ENCODE results near the gene HELZ. TPM values are rescaled to one million over a fixed set of nuclear protein-coding genes. Genes with fewer than 3 reads are reported as not detected.
"Not testable (repeated sequence)": the region's sequence is repeated elsewhere in the genome, so short reads cannot be mapped to it uniquely, and the experiment has no call there.

HELZ gene
- total and polyA plus RNA-seq, 4 donors: 5.5 to 175 (median 27.8) TPM

DNA sequence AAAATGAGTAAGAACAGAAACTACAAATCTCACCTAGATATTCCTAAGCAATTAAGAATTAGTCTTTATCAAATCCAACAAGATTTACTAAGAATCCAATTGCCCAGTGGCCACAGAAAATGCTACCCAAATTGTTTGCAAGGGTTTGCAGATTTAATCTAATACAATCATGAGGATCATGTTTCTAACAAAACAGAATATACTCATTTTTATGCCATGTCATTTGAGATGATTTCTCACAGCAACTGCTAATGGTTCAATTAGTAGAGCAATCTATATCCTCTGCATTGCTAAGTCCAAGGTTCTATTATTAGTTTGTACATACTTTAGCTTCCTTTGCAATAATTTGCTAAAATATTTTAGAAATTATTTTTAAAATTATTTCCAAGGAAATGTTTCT lies 41.2 kb downstream of the HELZ start:
- H3K27ac ChIP-seq (ENCODE audit: low read depth in 1 of 2, low read length in 1 of 2): no peak overlapping the region
- TF ChIP-seq, protein P1, sequence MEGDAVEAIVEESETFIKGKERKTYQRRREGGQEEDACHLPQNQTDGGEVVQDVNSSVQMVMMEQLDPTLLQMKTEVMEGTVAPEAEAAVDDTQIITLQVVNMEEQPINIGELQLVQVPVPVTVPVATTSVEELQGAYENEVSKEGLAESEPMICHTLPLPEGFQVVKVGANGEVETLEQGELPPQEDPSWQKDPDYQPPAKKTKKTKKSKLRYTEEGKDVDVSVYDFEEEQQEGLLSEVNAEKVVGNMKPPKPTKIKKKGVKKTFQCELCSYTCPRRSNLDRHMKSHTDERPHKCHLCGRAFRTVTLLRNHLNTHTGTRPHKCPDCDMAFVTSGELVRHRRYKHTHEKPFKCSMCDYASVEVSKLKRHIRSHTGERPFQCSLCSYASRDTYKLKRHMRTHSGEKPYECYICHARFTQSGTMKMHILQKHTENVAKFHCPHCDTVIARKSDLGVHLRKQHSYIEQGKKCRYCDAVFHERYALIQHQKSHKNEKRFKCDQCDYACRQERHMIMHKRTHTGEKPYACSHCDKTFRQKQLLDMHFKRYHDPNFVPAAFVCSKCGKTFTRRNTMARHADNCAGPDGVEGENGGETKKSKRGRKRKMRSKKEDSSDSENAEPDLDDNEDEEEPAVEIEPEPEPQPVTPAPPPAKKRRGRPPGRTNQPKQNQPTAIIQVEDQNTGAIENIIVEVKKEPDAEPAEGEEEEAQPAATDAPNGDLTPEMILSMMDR (IDR thresholded peaks at IDR 0.05; ENCODE audit: control extremely low read depth, extremely low read depth): no peak
- no peak overlapping the region for H3K4me3 ChIP-seq
- ATAC-seq (ENCODE audit: insufficient read depth, low FRiP score) (no peak), DNase-seq (no peak)
- H3K27me3 ChIP-seq (ENCODE audit: control insufficient read depth in 3 of 3, insufficient read depth in 3 of 3, low read length in 2 of 3): no peaks in the 10 kb centered on the region
- peaks cover 5 to 24% (median 16%) of the 10 kb centered on the region in 4 donors for H3K36me3 ChIP-seq (ENCODE audit: control insufficient read depth in 4 of 4, insufficient read depth in 4 of 4, low read length in 4 of 4)
- H3K4me1 ChIP-seq (ENCODE audit: control insufficient read depth in 5 of 5, insufficient read depth in 5 of 5, low read length in 5 of 5): no peaks in the 10 kb centered on the region
- no peaks in the 10 kb centered on the region for H3K9me3 ChIP-seq (ENCODE audit: control insufficient read depth in 4 of 4, insufficient read depth in 3 of 4, low read length in 3 of 4)
- no peak overlapping the region for H3K9ac ChIP-seq (ENCODE audit: insufficient read depth in 1 of 2, low read length in 2 of 2)

DNA sequence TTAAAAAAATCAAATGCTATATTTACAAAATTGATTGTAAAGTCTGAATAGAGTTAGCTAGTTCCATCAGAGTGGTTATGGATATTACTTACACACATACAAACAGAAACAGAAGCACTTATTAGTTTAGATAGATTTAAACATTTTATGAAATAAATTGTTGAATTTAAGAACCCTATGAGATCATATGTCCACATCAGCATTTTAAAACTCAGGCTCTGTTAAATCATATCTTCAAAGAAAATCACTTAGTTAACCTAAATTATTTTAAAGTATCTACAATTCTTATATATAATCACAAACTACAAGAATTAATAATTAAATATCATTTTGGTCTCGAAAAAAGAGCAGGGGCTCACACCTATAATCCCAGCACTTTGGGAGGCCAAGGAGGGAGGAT lies 42.5 kb downstream of the HELZ start:
- H3K27ac ChIP-seq (ENCODE audit: low read depth in 1 of 2, low read length in 1 of 2): no peak overlapping the region
- H3K36me3 ChIP-seq (ENCODE audit: control insufficient read depth in 4 of 4, insufficient read depth in 4 of 4, low read length in 4 of 4): peaks cover 5 to 27% (median 17%) of the 10 kb centered on the region in 4 donors
- no peak overlapping the region for H3K9ac ChIP-seq (ENCODE audit: insufficient read depth in 1 of 2, low read length in 2 of 2)
- no peak overlapping the region for H3K4me3 ChIP-seq
- no peak for ATAC-seq (ENCODE audit: insufficient read depth, low FRiP score)
- H3K4me1 ChIP-seq (ENCODE audit: control insufficient read depth in 5 of 5, insufficient read depth in 5 of 5, low read length in 5 of 5): no peaks in the 10 kb centered on the region
- no peaks in the 10 kb centered on the region for H3K27me3 ChIP-seq (ENCODE audit: control insufficient read depth in 3 of 3, insufficient read depth in 3 of 3, low read length in 2 of 3)
- no peaks in the 10 kb centered on the region for H3K9me3 ChIP-seq (ENCODE audit: control insufficient read depth in 4 of 4, insufficient read depth in 3 of 4, low read length in 3 of 4)
- no peak for DNase-seq
- 96 to 98% methylated on average over 1 of the region's 1 CpG for WGBS, 2 donors
- TF ChIP-seq, protein P1 (IDR thresholded peaks at IDR 0.05; ENCODE audit: control extremely low read depth, extremely low read depth): no peak

DNA sequence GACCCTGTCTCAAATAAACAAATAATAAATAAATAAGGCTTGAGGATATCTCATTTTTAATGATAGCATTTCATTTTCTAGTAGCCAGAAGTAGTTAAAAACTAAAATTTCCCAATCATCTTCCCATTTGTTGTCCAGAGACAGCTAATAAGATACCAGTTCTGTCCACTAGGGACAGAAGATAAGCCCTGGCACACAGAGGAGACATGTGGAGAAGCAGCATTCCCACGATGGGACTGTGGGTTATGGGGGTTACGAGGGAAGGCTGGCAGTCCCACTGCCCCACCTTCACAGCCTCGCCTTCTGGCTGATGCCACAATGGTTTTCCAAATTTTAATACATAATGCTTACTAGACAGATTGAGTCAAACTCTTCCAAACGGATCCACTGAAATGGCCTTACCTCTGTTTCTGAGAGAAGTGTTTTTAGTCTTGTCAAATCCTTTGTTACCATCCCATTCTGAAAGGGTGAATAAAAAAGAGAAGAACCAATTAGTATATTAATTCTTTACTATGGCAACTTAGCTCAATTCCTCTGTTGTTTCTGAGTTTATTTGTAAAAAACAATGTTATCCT lies 44.2 kb downstream of the HELZ start:
- Histone ChIP-seq H3K27me3 (ENCODE audit: control insufficient read depth in 3 of 3, insufficient read depth in 3 of 3, low read length in 2 of 3) (no peaks in the 10 kb centered on the region), H3K36me3 (ENCODE audit: control insufficient read depth in 4 of 4, insufficient read depth in 4 of 4, low read length in 4 of 4) (peaks cover 8 to 38% (median 27%) of the 10 kb centered on the region in 4 donors), H3K4me1 (ENCODE audit: control insufficient read depth in 5 of 5, insufficient read depth in 5 of 5, low read length in 5 of 5) (no peaks in the 10 kb centered on the region), H3K9me3 (ENCODE audit: control insufficient read depth in 4 of 4, insufficient read depth in 3 of 4, low read length in 3 of 4) (no peaks in the 10 kb centered on the region), H3K4me3 (no peak overlapping the region), H3K27ac (ENCODE audit: low read depth in 1 of 2, low read length in 1 of 2) (no peak overlapping the region), H3K9ac (ENCODE audit: insufficient read depth in 1 of 2, low read length in 2 of 2) (no peak overlapping the region)
- WGBS, 2 donors: 91 to 92% methylated on average over 4 of the region's 4 CpGs
- ATAC-seq (ENCODE audit: insufficient read depth, low FRiP score) (peak; percentile 47), DNase-seq (no peak)
- TF ChIP-seq, protein P1 (IDR thresholded peaks at IDR 0.05; ENCODE audit: control extremely low read depth, extremely low read depth): no peak

DNA sequence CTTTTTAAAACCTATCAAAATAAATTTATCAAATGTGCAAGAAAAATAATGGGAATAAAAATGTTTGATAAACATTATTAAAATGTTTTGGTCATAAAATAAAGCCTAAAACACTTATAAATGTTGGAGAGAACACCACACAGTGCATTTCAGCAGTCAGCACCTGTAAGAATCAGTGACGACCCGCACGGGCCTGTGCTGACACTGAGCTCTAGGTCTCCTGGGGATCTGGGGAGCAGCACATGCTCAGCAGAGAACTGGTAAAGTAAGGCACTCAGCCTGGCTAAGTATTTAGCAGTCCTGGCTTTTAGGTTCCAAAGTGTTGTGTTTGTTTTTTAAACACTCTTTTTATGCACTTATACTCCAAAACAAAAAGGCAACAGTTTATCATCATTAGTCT lies 46.9 kb downstream of the HELZ start:
- ATAC-seq (ENCODE audit: insufficient read depth, low FRiP score) (no peak), DNase-seq (no peak)
- no peaks in the 10 kb centered on the region for H3K9me3 ChIP-seq (ENCODE audit: control insufficient read depth in 4 of 4, insufficient read depth in 3 of 4, low read length in 3 of 4)
- H3K36me3 ChIP-seq (ENCODE audit: control insufficient read depth in 4 of 4, insufficient read depth in 4 of 4, low read length in 4 of 4): peaks cover 8 to 34% (median 25%) of the 10 kb centered on the region in 4 donors
- H3K4me3 ChIP-seq: no peak overlapping the region
- no peaks in the 10 kb centered on the region for H3K27me3 ChIP-seq (ENCODE audit: control insufficient read depth in 3 of 3, insufficient read depth in 3 of 3, low read length in 2 of 3)
- H3K4me1 ChIP-seq (ENCODE audit: control insufficient read depth in 5 of 5, insufficient read depth in 5 of 5, low read length in 5 of 5): no peaks in the 10 kb centered on the region
- WGBS, 2 donors: 92 to 95% methylated on average over 3 of the region's 3 CpGs
- H3K27ac ChIP-seq (ENCODE audit: low read depth in 1 of 2, low read length in 1 of 2): no peak overlapping the region
- no peak overlapping the region for H3K9ac ChIP-seq (ENCODE audit: insufficient read depth in 1 of 2, low read length in 2 of 2)
- TF ChIP-seq, protein P1 (IDR thresholded peaks at IDR 0.05; ENCODE audit: control extremely low read depth, extremely low read depth): no peak

DNA sequence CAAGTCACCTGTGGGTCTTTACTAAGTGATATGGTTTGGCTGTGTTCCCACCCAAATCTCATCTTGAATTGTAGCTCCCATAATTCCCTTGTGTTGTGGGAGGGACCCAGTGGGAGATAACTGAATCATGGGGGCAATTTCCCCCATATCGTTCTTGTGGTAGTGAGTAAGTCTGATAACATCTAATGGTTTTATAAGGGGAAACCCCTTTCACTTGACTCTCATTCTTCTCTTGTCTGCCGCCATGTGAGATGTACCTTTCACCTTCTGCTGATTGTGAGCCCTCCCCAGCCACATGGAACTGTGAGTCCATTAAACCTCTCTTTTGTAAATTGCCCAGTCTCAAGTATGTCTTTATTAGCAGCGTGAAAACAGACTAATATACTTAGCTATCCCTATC lies 48.0 kb downstream of the HELZ start:
- not testable (repeated sequence) for ATAC-seq (ENCODE audit: insufficient read depth, low FRiP score); H3K4me1 ChIP-seq (ENCODE audit: control insufficient read depth in 5 of 5, insufficient read depth in 5 of 5, low read length in 5 of 5); DNase-seq; H3K4me3 ChIP-seq; H3K9me3 ChIP-seq (ENCODE audit: control insufficient read depth in 4 of 4, insufficient read depth in 3 of 4, low read length in 3 of 4); H3K9ac ChIP-seq (ENCODE audit: insufficient read depth in 1 of 2, low read length in 2 of 2); H3K27ac ChIP-seq (ENCODE audit: low read depth in 1 of 2, low read length in 1 of 2); H3K27me3 ChIP-seq (ENCODE audit: control insufficient read depth in 3 of 3, insufficient read depth in 3 of 3, low read length in 2 of 3)
- WGBS, 2 donors: 77 to 80% methylated on average over 3 of the region's 3 CpGs
- peaks cover 8 to 31% (median 24%) of the 10 kb centered on the region in 4 donors for H3K36me3 ChIP-seq (ENCODE audit: control insufficient read depth in 4 of 4, insufficient read depth in 4 of 4, low read length in 4 of 4)

Data from lung (tissue), 12 donors.